ENCODE results near the gene IFIT2. TPM values are rescaled to one million over a fixed set of nuclear protein-coding genes. Genes with fewer than 3 reads are reported as not detected.

Gene IFIT2
- total and polyA plus RNA-seq, 8 donors, result 0.45 to 5.0 (median 1.6) TPM; not detected in 1

GRCh38 chr10:89308266-89308665, 6.4 kb downstream of the IFIT2 start:
- intact Hi-C loops (cut with DNase I; ENCODE audit: low total_unique reads), result no loop called here
- Histone ChIP-seq H3K9me3 (no peaks in the 10 kb centered on the region), H3K4me3 (no peak overlapping the region), H3K36me3 (peaks cover 9 to 34% (median 22%) of the 10 kb centered on the region in 4 donors), H3K27ac (no peak overlapping the region), H3K27me3 (no peaks in the 10 kb centered on the region), H3K4me1 (peaks cover 0 to 12% (median 6%) of the 10 kb centered on the region in 4 donors)
- WGBS, 5 donors, result 92 to 96% (median 95%) methylated on average over 6 of the region's 6 CpGs
- DNase-seq, result no peak
- TF ChIP-seq EP300 (IDR thresholded peaks at IDR 0.05), result no peak
- TF ChIP-seq POLR2A (IDR thresholded peaks at IDR 0.05), result no peak
- no peak for TF ChIP-seq POLR2AphosphoS5 (IDR thresholded peaks at IDR 0.05)
- no peak for TF ChIP-seq CTCF (IDR thresholded peaks at IDR 0.05)

DNA sequence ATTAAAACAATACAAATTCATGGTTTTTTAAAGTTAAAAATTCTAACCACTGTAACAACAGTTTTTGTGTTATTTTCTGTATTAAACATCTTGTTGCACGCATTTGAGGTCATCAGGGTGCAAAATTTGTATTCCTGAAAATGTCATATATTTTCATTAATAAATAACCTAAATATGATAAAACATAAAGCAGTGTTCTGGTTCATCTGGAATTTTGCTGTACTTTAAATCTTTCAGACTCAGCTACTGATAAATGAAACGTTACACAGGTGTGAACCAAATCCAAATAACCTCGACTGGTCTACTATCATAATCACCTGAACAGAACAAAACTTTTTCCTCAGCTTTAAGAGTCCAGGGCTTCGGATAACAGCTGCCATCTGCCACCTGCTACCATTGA, 6.9 kb downstream of the IFIT2 start:
- Histone ChIP-seq H3K27me3 (no peaks in the 10 kb centered on the region), H3K27ac (no peak overlapping the region), H3K4me3 (no peak overlapping the region), H3K36me3 (peaks cover 9 to 34% (median 22%) of the 10 kb centered on the region in 4 donors), H3K9me3 (no peaks in the 10 kb centered on the region), H3K4me1 (peaks cover 0 to 7% (median 3%) of the 10 kb centered on the region in 4 donors)
- DNase-seq, result no peak
- 71 to 83% (median 78%) methylated on average over 4 of the region's 4 CpGs for WGBS, 5 donors
- intact Hi-C loops (cut with DNase I; ENCODE audit: low total_unique reads), result no loop called here
- TF ChIP-seq CTCF (IDR thresholded peaks at IDR 0.05) (no peak), EP300 (IDR thresholded peaks at IDR 0.05) (no peak), POLR2A (IDR thresholded peaks at IDR 0.05) (no peak), POLR2AphosphoS5 (IDR thresholded peaks at IDR 0.05) (no peak)

GRCh38 chr10:89309156-89310055, 7.6 kb downstream of the IFIT2 start:
- DNase-seq, result no peak
- intact Hi-C loops (cut with DNase I; ENCODE audit: low total_unique reads), result no loop called here
- Histone ChIP-seq H3K27me3 (no peaks in the 10 kb centered on the region), H3K9me3 (no peaks in the 10 kb centered on the region), H3K4me1 (peaks cover 0 to under 1% (median 0%) of the 10 kb centered on the region in 4 donors), H3K27ac (no peak overlapping the region), H3K4me3 (no peak overlapping the region), H3K36me3 (peaks cover 9 to 34% (median 22%) of the 10 kb centered on the region in 4 donors)
- TF ChIP-seq CTCF (IDR thresholded peaks at IDR 0.05), result no peak
- TF ChIP-seq EP300 (IDR thresholded peaks at IDR 0.05), result no peak
- no peak for TF ChIP-seq POLR2AphosphoS5 (IDR thresholded peaks at IDR 0.05)
- no peak for TF ChIP-seq POLR2A (IDR thresholded peaks at IDR 0.05)
- 93 to 96% (median 95%) methylated on average over 7 of the region's 7 CpGs for WGBS, 5 donors

- no peaks in the 10 kb centered on the region for H3K27me3 ChIP-seq
- 76 to 97% (median 87%) methylated on average over 2 of the region's 2 CpGs for WGBS, 5 donors
- H3K4me1 ChIP-seq, result no peaks in the 10 kb centered on the region
- DNase-seq, result no peak
- H3K9me3 ChIP-seq, result no peaks in the 10 kb centered on the region
- H3K4me3 ChIP-seq, result no peak overlapping the region
- peaks cover 9 to 34% (median 22%) of the 10 kb centered on the region in 4 donors for H3K36me3 ChIP-seq
- intact Hi-C loops (cut with DNase I; ENCODE audit: low total_unique reads), result no loop called here
- H3K27ac ChIP-seq, result no peak overlapping the region
- TF ChIP-seq POLR2AphosphoS5 (IDR thresholded peaks at IDR 0.05) (no peak), EP300 (IDR thresholded peaks at IDR 0.05) (no peak), POLR2A (IDR thresholded peaks at IDR 0.05) (no peak), CTCF (IDR thresholded peaks at IDR 0.05) (no peak)
Observed at GRCh38 chr10:89310056-89310893, 8.4 kb downstream of the IFIT2 start.
